Stimulated activated CD4-positive, alpha-beta T cell treated with anti-CD3 and anti-CD28 coated beads, Interleukin-1b, Interleukin-23, amount 100 ng/mL, for 48 hours (primary cell): ENCODE data around the gene DZIP1L.

Source experiments
- DNase-seq: peaks from one replicate; pipeline ENCODE4 v3.0.0-alpha.2; 2020

DZIP1L gene

DNA sequence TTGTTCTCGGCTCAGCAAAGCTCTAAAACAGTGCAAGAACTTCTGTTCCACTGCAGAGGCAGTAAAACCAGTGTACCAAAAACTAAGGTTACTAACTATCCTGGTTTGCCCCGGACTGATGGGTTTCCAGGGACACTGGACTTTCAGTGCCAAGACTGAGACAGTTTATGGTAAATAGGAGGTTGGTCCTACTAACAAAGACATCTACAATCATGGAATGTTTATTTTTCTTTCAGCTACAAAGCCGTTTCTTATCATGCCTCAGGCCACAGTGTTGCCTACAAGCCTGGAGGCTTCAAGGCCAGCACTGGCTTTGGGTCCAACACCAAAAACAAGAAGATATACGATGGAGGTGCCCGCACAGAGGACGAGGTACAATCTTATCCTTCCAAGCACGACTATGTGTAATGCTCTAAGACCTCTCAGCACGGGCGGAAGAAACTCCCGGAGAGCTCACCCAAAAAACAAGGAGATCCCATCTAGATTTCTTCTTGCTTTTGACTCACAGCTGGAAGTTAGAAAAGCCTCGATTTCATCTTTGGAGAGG is 84.6 kb downstream of the DZIP1L start:
- DNase-seq: no peak

DNA sequence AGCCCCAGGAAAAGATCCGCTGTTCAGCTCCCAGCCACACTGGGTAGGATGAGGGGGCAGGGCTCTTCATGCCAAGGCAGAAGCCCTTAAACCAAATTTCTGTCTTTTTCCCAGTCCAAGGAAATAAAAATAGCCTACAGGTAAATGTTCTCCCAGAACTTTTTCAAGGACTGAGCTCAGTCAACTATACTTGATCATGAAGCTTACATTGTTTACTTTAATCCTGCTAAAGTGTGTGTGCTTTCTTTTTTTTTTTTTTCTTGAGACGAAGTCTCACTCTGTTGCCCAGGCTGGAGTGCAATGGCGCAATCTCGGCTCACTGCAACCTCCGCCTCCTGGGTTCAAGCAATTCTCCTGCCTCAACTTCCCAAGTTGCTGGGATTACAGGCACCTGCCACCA is 87.6 kb downstream of the DZIP1L start:
- DNase-seq: no peak

DNA sequence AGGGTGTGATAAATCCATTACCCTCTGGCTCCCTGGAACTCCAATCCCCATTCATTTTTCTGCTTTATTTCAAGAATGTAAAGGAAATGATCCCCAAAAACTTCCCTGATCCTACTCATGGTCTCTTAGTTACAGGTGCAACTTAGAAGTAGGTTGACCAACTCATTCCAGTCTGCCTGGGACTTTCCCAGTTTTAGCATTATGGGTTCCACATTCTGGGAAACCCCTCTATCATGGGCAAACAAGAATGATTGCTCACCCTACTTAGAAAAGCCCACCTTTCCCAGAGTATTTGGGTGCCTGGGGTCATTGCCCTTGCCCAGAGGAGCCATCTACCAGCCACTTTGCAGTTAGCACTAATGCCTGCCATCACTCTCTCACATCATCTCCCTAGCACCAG is 89.9 kb downstream of the DZIP1L start:
- no peak for DNase-seq

DNA sequence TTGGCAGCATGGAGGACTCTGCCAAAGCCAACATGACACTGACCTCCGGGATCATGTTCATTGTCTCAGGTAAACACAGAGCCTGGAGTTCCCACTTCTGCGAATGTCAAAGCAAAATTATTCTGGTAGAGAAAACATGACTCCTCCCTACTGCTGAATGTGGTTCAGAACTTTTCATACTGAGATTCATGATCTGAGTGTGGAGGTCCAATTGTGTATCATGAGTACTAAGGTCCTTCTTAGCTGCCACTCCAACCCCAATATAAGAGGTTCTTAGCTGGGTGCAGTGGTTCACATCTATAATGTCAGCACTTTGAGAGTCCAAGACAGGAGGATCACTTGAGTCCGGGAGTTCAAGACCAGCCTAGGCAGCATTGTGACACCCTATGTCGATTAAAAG is 91.7 kb downstream of the DZIP1L start:
- no peak for DNase-seq

DNA sequence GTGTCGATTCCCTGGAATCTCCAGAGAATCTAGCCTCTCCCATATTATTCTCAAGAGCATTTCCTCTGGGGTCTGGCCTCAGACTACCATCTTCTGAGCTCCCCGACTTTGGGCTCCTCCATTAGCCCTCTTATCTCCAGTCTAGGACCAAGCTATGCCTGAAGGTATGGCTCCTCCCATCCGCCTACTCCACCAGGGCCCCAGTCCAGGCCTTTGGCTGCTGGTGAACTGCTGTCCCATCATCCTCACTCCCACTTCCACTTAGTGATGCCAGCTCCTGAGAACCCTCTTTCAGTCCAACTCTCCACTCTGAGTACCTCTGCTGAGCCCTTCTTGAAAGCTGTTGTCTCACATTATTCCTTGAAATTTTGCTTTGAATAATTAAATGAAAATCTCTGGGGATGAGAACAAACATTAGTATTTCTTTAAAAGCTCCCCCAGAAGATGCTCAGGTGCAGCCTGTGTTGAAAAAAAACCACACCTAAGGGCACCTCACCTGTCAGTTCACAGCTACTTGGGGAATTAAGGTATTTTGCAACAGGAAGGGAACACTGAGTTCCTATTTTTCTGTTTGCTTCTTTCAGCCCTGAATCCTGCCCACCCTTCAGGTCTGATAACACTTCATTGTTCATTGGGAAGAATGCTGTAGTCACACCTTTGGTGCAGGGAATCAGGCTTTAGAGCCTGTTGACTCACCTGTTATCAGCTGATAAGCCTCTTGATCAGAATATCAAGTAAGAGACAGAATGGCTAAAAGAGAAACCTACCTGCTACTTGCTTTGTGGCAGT is 95.9 kb downstream of the DZIP1L start:
- no peak for DNase-seq

DNA sequence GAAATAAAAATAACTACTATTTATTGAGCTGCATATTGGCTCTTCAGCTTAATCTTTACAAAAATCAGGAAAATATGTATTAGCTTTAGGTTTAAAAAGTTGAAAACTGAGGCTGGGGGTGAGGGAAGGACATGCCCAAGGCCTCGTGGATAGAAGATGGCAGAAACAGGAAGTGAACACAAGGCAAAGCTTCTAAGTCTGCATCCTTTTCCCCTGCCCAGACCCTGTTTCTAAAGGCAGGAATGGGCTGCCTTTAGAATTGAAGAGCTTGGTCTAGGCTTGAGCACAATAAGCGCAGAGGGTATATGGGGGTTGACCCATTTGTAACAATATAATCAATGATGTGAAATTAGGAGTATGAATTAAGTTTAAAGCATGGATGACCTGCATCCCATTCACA is 99.3 kb downstream of the DZIP1L start:
- DNase-seq: no peak

DNA sequence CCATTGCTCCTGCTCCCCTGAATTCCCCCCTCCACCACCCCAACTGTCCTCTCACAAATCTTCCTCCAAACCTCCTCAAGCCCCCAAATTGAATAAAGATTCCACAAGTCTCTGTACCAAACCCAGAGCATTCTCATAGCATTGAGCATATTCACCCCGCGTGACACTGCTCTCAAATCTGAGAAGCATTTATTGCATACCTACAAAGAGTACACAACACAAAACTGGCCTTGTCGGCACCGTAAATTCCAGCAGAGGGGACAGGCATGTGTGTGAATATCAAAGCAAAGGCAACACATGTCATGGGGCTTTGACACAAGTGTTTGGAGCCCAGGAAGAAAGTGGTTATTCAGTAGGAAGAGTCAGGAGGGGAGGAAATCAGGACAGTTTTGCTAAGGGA is 102.9 kb downstream of the DZIP1L start:
- no peak for DNase-seq
